Stimulated activated CD8-positive, alpha-beta memory T cell treated with anti-CD3 and anti-CD28 coated beads, Interleukin-4, amount 100 ng/mL, for 48 hours (primary cell): ENCODE data around the gene ZCCHC7.
"Not testable (repeated sequence)": the region's sequence is repeated elsewhere in the genome, so short reads cannot be mapped to it uniquely, and the experiment has no call there.

Experiments
- DNase-seq: peaks from one replicate; pipeline ENCODE4 v3.0.0-alpha.2; 2020

Gene ZCCHC7

GRCh38 chr9:37121881-37122280, 1.5 kb downstream of the ZCCHC7 start:
- no peak for DNase-seq

DNA sequence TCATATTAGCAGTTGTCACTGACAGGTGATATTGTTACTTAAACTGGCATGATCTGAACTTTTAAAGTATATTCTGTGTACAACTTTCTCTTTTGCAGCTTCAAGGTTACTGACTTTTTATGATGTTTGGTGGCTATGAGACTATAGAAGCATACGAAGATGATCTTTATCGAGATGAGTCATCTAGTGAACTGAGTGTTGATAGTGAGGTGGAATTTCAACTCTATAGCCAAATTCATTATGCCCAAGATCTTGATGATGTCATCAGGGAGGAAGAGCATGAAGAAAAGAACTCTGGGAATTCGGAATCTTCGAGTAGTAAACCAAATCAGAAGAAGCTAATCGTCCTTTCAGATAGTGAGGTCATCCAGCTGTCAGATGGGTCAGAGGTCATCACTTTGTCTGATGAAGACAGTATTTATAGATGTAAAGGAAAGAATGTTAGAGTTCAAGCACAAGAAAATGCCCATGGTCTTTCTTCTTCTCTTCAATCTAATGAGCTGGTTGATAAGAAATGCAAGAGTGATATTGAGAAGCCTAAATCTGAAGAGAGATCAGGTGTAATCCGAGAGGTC, 5.9 kb downstream of the ZCCHC7 start:
- DNase-seq = no peak

DNA sequence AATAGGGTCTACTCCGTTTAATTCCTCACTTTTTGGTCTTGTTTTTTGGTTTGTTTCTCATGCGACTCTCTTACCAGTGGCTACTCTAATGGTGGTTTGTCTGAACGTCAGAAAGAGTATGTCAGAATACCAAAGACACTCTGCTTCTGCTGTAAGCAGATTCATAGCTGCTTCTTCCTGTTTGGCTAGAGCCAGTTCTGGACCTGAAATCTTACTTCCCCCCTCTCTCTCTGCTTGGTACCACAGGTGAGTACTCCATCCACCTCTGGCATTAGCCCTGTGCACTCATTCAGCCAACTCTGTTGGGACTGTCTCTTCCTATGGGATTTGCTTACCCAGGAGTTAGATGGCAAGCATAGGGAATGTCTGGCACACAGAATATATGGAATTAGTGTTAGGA, 6.6 kb downstream of the ZCCHC7 start:
- no peak for DNase-seq

GRCh38 chr9:37128051-37128450, 7.7 kb downstream of the ZCCHC7 start:
- no peak for DNase-seq

- DNase-seq = no peak
Observed at GRCh38 chr9:37134166-37134565, 13.8 kb downstream of the ZCCHC7 start.

DNA sequence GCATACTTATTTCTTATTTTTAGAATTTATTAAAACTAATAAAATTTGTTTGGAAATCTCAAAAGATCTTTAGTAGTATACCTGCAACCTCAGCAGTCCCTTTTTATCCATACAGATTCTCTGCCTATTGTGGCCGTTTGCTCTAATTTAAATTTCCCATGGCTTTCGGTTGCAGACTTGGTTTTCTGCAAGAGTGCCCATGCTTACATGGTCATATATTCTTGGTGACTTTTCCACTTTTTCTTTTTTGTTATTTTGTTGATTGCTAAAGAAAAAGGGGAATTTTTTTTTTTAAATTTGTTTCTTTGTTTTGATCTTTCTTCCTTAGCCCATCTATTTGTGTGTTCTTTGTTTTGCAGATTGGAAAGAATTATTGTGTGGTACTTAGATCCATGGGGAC, 20.6 kb downstream of the ZCCHC7 start:
- DNase-seq = no peak

GRCh38 chr9:37144762-37145161, 24.4 kb downstream of the ZCCHC7 start:
- no peak for DNase-seq

GRCh38 chr9:37146410-37146809, 26.0 kb downstream of the ZCCHC7 start:
- no peak for DNase-seq

- DNase-seq = no peak
Observed at GRCh38 chr9:37148181-37148580, 27.8 kb downstream of the ZCCHC7 start.

GRCh38 chr9:37149666-37150308, 29.4 kb downstream of the ZCCHC7 start:
- DNase-seq = no peak

GRCh38 chr9:37150415-37150814, 30.0 kb downstream of the ZCCHC7 start:
- DNase-seq = no peak

DNA sequence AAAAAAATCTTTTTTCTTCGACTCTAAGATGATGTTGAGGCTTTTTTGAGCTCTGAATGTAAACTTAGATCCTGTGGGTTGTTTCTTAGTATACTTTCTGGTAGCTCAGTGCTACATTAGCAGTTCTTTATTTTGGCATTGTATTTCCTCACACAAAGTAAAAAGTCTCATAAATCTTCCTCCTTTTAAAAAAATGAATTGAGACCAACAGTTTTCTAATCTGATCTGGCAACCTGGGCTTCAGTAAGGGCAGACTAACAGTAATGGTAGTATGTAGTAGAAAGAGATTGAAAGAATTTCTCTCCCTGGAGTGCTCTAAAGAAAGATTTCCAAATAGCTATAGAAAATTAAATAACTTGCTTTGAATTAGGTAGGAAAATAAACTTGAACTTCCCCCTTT, 31.4 kb downstream of the ZCCHC7 start:
- DNase-seq = no peak

DNA sequence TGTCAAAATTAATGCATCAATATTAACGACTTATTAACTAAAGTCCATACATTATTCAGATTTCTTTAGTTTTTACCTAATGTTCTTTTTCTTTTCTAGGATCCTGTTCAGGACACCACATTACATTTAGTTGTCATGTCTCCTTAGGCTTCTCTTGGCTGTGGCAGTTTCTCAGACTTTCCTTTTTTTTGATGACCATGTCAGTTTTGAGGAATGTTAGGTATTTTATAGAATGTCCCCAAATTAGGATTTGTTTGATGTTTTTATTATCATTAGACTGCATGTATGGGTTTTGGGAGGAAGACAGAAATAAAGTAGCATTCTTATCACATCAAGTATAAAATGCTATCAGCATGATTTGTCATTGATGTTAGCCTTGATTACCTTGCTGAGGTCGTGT, 32.0 kb downstream of the ZCCHC7 start:
- DNase-seq = no peak

DNA sequence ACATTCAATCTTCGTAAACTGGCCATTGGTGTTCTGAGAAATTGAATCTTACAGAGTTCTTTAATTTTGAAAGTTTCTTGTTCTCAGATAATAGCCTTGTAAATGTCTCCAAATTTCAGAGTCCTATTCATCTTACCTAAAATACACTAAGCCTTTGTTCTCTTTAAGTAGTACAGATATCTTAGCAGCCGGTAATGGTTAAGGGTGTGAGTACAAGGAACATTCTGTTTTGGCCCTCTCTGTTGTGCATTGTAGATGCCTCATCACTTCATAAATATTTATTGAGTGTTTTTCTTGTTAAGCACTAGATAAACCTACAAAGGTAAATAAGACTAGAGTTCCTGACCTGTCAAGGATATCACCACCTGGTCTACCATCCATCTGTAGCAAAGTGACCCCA, 35.2 kb downstream of the ZCCHC7 start:
- DNase-seq = no peak

DNA sequence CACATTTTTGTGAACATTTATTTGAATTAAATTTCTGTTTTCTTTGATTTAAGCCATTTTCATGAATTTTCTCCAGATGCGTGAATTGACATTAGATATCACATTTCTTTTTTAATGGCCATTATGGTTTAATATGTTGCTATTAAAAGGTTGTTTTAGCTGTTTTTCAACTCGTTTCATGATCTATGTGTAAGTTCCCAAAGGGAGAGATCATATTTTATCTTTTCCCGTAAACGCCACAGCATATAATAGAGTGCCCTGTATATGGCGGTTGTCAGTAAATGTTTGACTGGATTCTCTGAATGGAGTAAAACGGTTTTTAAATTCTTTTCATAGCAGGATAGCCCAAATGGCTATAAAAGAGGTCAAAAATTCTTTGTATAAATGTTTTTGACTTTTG, 35.8 kb downstream of the ZCCHC7 start:
- no peak for DNase-seq

GRCh38 chr9:37156781-37157356, 36.5 kb downstream of the ZCCHC7 start:
- no peak for DNase-seq

GRCh38 chr9:37157726-37158377, 37.5 kb downstream of the ZCCHC7 start:
- no peak for DNase-seq

DNA sequence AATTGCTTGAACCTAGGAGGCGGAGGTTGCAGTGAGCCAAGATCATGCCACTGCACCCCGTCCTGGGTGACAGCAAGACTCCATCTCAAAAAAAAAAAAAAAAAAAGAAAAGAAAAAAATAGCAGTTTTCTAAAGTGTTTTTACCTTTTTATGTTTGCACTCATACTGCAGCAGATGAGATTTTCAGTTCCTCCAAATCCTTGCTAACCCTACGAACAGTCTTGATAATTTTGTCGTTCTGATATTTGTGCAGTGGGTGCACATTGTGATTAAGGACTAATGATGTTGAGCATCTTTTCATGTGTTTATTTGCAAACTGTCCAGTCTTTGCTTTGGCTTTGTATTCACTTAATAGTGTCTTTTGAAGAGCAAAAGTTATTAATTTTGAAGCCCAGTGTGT, 42.9 kb downstream of the ZCCHC7 start:
- DNase-seq = no peak

DNA sequence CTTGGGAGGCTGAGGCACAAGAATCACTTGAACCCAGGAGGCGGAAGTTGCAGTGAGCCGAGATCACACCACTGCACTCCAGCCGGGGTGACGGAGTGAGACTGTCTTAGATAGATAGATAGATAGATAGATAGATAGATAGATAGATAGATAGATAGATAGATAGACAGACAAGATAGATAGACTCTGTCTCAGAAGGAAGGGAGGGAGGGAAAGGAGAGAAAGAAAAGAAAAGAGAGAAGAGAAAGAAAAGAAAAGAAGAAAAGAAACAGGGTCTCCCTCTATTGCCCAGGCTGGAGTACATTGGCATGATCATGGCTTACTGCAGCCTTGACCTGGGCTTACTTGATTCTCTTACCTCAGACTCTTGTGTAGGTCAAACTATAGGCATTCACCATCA, 44.0 kb downstream of the ZCCHC7 start:
- not testable (repeated sequence) for DNase-seq

DNA sequence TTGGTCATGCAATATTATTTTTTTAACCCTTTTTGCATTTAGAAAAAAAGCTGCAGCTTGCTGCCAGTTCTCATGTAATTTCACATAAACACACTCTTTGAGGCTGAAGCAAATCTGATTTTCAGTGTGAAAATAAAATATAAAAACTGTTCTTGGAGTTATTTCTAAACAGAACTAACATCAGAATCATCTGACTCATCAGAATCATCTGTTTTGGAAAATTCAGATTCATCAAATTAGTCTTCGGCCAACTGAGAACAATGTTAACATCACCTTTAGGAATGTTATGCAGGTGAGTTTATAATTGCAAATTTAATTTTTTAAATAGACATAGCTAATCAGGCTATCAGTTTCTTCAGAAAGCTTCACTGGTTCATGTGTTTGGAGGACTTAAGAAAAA, 45.3 kb downstream of the ZCCHC7 start:
- DNase-seq = no peak

GRCh38 chr9:37167456-37168047, 47.2 kb downstream of the ZCCHC7 start:
- DNase-seq = no peak

DNA sequence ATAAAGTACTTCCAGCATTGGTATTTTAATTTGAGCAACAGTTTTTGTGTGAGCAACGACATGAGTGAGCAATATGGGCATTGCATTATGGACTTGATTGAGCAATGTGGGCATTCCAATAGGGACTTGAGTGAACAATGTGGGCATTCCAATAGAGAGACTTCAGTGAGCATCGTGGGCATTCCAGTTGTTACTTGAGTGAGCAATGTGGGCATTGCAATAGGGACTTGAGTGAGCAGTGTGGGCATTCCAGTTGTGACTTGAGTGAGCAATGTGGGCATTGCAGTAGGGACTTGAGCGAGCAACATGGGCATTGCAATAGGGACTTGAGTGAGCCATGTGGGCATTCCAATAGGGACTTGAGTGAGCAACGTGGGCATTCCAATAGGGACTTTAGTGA, 52.2 kb downstream of the ZCCHC7 start:
- no peak for DNase-seq

DNA sequence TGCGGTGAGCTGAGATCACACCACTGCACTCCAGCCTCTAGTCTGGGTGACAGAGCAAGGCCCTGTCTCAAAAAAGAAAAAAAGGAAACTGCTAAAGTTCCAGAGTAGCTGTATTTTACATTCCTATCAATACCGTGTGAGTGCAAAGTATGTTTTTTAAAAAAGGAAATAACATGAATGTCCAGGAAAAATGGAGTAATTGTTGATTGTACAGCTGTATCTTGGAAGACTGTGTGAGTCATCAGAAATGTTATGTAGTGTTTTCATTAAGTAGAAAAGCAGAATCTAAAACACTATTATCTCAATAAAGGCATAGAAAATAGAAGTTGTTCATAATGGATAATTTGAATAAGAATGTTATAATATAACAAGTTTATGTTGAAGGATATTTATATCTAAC, 53.9 kb downstream of the ZCCHC7 start:
- no peak for DNase-seq

- no peak for DNase-seq
Observed at GRCh38 chr9:37178742-37179141, 58.4 kb downstream of the ZCCHC7 start.
